HepG2 (cell line): ENCODE data around the gene PTPDC1. TPM values are rescaled to one million over a fixed set of nuclear protein-coding genes. Genes with fewer than 3 reads are reported as not detected.

ENCODE experiments used
- ATAC-seq: fragments of 200-7000 bp; cut with Tn5 transposase; 3 replicates; pipeline ENCODE4 v1.9.1; 2020; ENCODE audit warnings: mild to moderate bottlenecking, moderate library complexity
- BruUV-seq: library from RNA; stranded (reverse); fragments of 400-500 nt; replicated peaks from 2 replicates; lab custom pipeline; 2021; lab: Mats Ljungman, UMichigan
- CTCF ChIA-PET: fragments of 300-600 bp; formaldehyde crosslinking; extraction: SDS; loops from one replicate; lab custom pipeline; 2021; ENCODE audit warnings: low total read pairs, inconsistent platforms, low intra/inter-chr PET ratio; lab: Yijun Ruan, JAX
- POLR2A ChIA-PET: fragments of 350-600 bp; sonication (Branson Sonifier 250); formaldehyde crosslinking; loops from one replicate; lab custom pipeline; 2020; ENCODE audit warnings: antibody characterized with exemption, inconsistent platforms; lab: Yijun Ruan, JAX
- DNase-seq: peaks from one replicate; pipeline ENCODE4 v3.0.0-alpha.2; 2015; ENCODE audit warnings: low spot score
- FAIRE-seq: peaks from 3 replicates; lab custom pipeline; 2011; peaks lifted over from hg19 to GRCh38; lab: Jason Lieb, UNC
- H2AFZ ChIP-seq: one replicate; pipeline ENCODE4 v1.6.1; 2011; ENCODE audit warnings: low read length, inconsistent platforms
- H3K27ac ChIP-seq: fragments of 300-600 bp; 3 replicates; pipeline ENCODE4 v1.8.0; 2011; ENCODE audit warnings: mixed run types, mild to moderate bottlenecking, mixed read lengths, low read length, inconsistent platforms; ENCODE audit not compliant: insufficient read depth; ENCODE audit errors: extremely low read length
- H3K27me3 ChIP-seq, 2 experiments: fragments of 200-600 bp in 1 of 2; 2 replicates in 1 of 2; 3 replicates in 1 of 2; pipeline versions ENCODE4 v1.6.0 to v1.8.0; 2011; ENCODE audit warnings: low read length in 2 of 2, mild to moderate bottlenecking in 2 of 2, moderate library complexity in 2 of 2, inconsistent platforms in 1 of 2; ENCODE audit not compliant: insufficient read depth in 2 of 2, control insufficient read depth in 1 of 2
- H3K36me3 ChIP-seq, 2 experiments: fragments of 200-600 bp in 1 of 2; replicated peaks in 1 of 2; 2 replicates in 1 of 2; 3 replicates in 1 of 2; pipeline versions ENCODE4 v1.5.1 to v1.8.0; 2011; ENCODE audit warnings: low read length in 2 of 2, inconsistent platforms in 1 of 2; ENCODE audit not compliant: insufficient read depth in 2 of 2, control insufficient read depth in 1 of 2
- H3K4me1 ChIP-seq: 2 replicates; pipeline ENCODE4 v1.5.1; 2012; ENCODE audit warnings: low read length, inconsistent platforms; ENCODE audit not compliant: insufficient read depth
- H3K4me2 ChIP-seq: 2 replicates; pipeline ENCODE4 v1.6.0; 2011; ENCODE audit warnings: low read depth, low read length, inconsistent platforms
- H3K4me3 ChIP-seq, 3 experiments: fragments of 200-600 bp in 1 of 3; sonication (generic), shearing (Covaris generic) in 1 of 3; replicated peaks in 1 of 3; 2 replicates each; pipeline ENCODE4 v1.5.1; 2011 to 2016; ENCODE audit warnings: low read length in 3 of 3, inconsistent platforms in 2 of 3, low read depth in 2 of 3, mild to moderate bottlenecking in 2 of 3, control low read depth in 1 of 3, mixed read lengths in 1 of 3; ENCODE audit not compliant: insufficient read depth in 1 of 3
- H3K79me2 ChIP-seq: one replicate; pipeline ENCODE4 v1.6.1; 2011; ENCODE audit warnings: low read length, inconsistent platforms; ENCODE audit not compliant: insufficient read depth
- H3K9ac ChIP-seq: 2 replicates; pipeline ENCODE4 v1.6.0; 2011; ENCODE audit warnings: mild to moderate bottlenecking, low read depth, low read length, inconsistent platforms; ENCODE audit not compliant: insufficient read depth
- H3K9me3 ChIP-seq: 2 replicates; pipeline ENCODE4 v1.5.1; 2012; ENCODE audit warnings: mild to moderate bottlenecking, low read length
- H4K20me1 ChIP-seq: 2 replicates; pipeline ENCODE4 v1.6.0; 2011; ENCODE audit warnings: inconsistent platforms, mild to moderate bottlenecking, low read length, moderate library complexity; ENCODE audit not compliant: insufficient read depth
- ATF2 ChIP-seq: sonication (generic); formaldehyde crosslinking; IDR thresholded peaks from 2 replicates; pipeline ENCODE4 v1.4.0; 2020; ENCODE audit warnings: missing genetic modification reagents
- HINFP ChIP-seq: sonication (generic); formaldehyde crosslinking; IDR thresholded peaks from 2 replicates; pipeline ENCODE4 v1.4.0; 2020; ENCODE audit warnings: low read depth, mild to moderate bottlenecking, missing genetic modification reagents
- MED1 ChIP-seq: sonication (generic); formaldehyde crosslinking; IDR thresholded peaks from 2 replicates; pipeline ENCODE4 v1.4.0; 2020; ENCODE audit warnings: missing genetic modification reagents
- THAP7 ChIP-seq: sonication (generic); formaldehyde crosslinking; IDR thresholded peaks from 2 replicates; pipeline ENCODE4 v1.8.1; 2023; ENCODE audit warnings: mild to moderate bottlenecking, missing genetic modification reagents
- ZBTB37 ChIP-seq: sonication (generic); formaldehyde crosslinking; IDR thresholded peaks from 2 replicates; pipeline ENCODE4 v1.4.0; 2020; ENCODE audit warnings: mild to moderate bottlenecking, missing genetic modification reagents
- ZNF44 ChIP-seq: sonication (generic); formaldehyde crosslinking; IDR thresholded peaks from 2 replicates; pipeline ENCODE4 v1.5.1; 2020; ENCODE audit warnings: mild to moderate bottlenecking, missing genetic modification reagents
- WGBS: methylation state at CpG from one replicate; pipeline ENCODE4 v1.1.6; 2017; ENCODE audit warnings: low lambda C conversion rate; 5-methylcytosine and 5-hydroxymethylcytosine counted together
- in situ Hi-C: cut with HindIII; loops from 2 replicates; pipeline ENCODE4 v1.10.0; 2017; ENCODE audit warnings: low pct_unique_long_range_greater_than_20kb; ENCODE audit not compliant: extremely low pct_ligation_motif_present
- intact Hi-C: fragments of 100-400 bp; cut with micrococcal nuclease; formaldehyde crosslinking; loops from one replicate; pipeline ENCODE4 v1.10.0; 2022; ENCODE audit not compliant: unreplicated experiment
- polyA plus RNA-seq, 8 experiments: library from polyadenylated mRNA; depleted of rRNA in 3 of 8; stranded (reverse) in 7 of 8; unstranded in 1 of 8; fragments of >200 nt; fragmentation: Illumina TruSeq in 4 of 8; extraction: Trizol in 4 of 8; gene quantifications; 2 replicates each; pipeline versions ENCODE4 v1.2.1 to v1.2.3, GENCODE V29; 2011 to 2016; ENCODE audit warnings: low read depth in 4 of 8, missing spikeins in 1 of 8, mixed read lengths in 1 of 8; ENCODE audit not compliant: insufficient read depth in 1 of 8
- total RNA-seq, 5 experiments: library from RNA; depleted of rRNA; stranded (reverse); fragments of >200 nt; fragmentation: Illumina TruSeq; extraction: Trizol; gene quantifications; 2 replicates each; pipeline ENCODE4 v1.2.3, GENCODE V29; 2016; ENCODE audit warnings: low read depth in 1 of 5

Gene PTPDC1
- total and polyA plus RNA-seq, 2 of the 13 experiments (the other 11 are each of a cell fraction or from before 2014, with no cell fraction given) = 6.1 to 8.6 TPM

GRCh38 chr9:94150890-94151650 lies 66.8 kb downstream of the PTPDC1 start (continued):
- TF ChIP-seq ZBTB37 (CRISPR knock-in tag) (no peak), THAP7 (CRISPR knock-in tag) (no peak)
- TF ChIP-seq, all 625 proteins: peak for 0

- no peaks in the 10 kb centered on the region for H4K20me1 ChIP-seq
- H3K27ac ChIP-seq = no peak overlapping the region
- H2AFZ ChIP-seq = no peak overlapping the region
- ChIA-PET POLR2A (no interaction called here), CTCF (no interaction called here)
- H3K9me3 ChIP-seq = no peaks in the 10 kb centered on the region
- DNase-seq (no peak), FAIRE-seq (no peak), ATAC-seq (no peak)
- H3K79me2 ChIP-seq = no peaks in the 10 kb centered on the region
- no peak overlapping the region for H3K4me3 ChIP-seq
- in situ Hi-C loops (no loop called here), intact Hi-C loops (no loop called here)
- no peak for TF ChIP-seq MED1 (CRISPR knock-in tag)
- no peak for TF ChIP-seq HINFP (CRISPR knock-in tag)
- no peak for TF ChIP-seq ZNF44 (CRISPR knock-in tag)
- TF ChIP-seq ATF2 (CRISPR knock-in tag) = no peak
- no peak overlapping the region for H3K9ac ChIP-seq
- peaks cover 52% of the 10 kb centered on the region for H3K4me1 ChIP-seq
- no peaks in the 10 kb centered on the region for H3K36me3 ChIP-seq
- no TSS peak for BruUV-seq
- peaks cover 0 to 1% of the 10 kb centered on the region in 2 experiments; a peak in 1 of 5 replicates for H3K27me3 ChIP-seq
- no peak overlapping the region for H3K4me2 ChIP-seq
- WGBS = 56% methylated on average over 1 of the region's 1 CpG
These were observed 69.6 kb downstream of the PTPDC1 start for GRCh38 chr9:94153905-94154304.
